Panc1 (cell line): ENCODE results near the gene NAPSA. TPM values are rescaled to one million over a fixed set of nuclear protein-coding genes. Genes with fewer than 3 reads are reported as not detected.

Experiments
- ATAC-seq: fragments of 200-7000 bp; cut with Tn5 transposase; 2 replicates; pipeline ENCODE4 v1.9.1; 2020; ENCODE audit warnings: mild to moderate bottlenecking, moderate library complexity
- BruUV-seq: library from RNA; stranded (reverse); fragments of 400-500 nt; replicated peaks from 2 replicates; lab custom pipeline; 2021; lab: Mats Ljungman, UMichigan
- CTCF ChIA-PET: fragments of 300-600 bp; sonication (Branson Sonifier 250); formaldehyde crosslinking; loops from one replicate; lab custom pipeline; 2022; ENCODE audit warnings: antibody characterized with exemption; lab: Charles Lee
- POLR2A ChIA-PET: fragments of 300-600 bp; sonication (Branson Sonifier 250); formaldehyde crosslinking; loops from one replicate; lab custom pipeline; 2022; ENCODE audit warnings: antibody characterized with exemption; lab: Charles Lee
- DNase-seq: peaks from one replicate; pipeline ENCODE4 v3.0.0-alpha.2; 2010; ENCODE audit warnings: low read depth, low spot score
- H3K27ac ChIP-seq: 2 replicates; pipeline ENCODE4 v1.5.1; 2011; ENCODE audit warnings: mild to moderate bottlenecking, low read length, inconsistent platforms
- H3K27me3 ChIP-seq: fragments of 200-500 bp; sonication (Bioruptor generic); 2 replicates; pipeline ENCODE4 v1.6.0; 2014; ENCODE audit warnings: low read length, inconsistent platforms; ENCODE audit not compliant: control insufficient read depth, insufficient read depth
- H3K36me3 ChIP-seq: fragments of 200-500 bp; sonication (Bioruptor generic); 2 replicates; pipeline ENCODE4 v1.5.1; 2014; ENCODE audit warnings: inconsistent platforms, mild to moderate bottlenecking, low read length, moderate library complexity; ENCODE audit not compliant: control insufficient read depth, insufficient read depth
- H3K4me1 ChIP-seq: 2 replicates; pipeline ENCODE4 v1.5.1; 2011; ENCODE audit warnings: inconsistent platforms, mild to moderate bottlenecking, low read length, moderate library complexity; ENCODE audit not compliant: control insufficient read depth, insufficient read depth
- H3K4me3 ChIP-seq, 2 experiments: 2 replicates each; pipeline ENCODE4 v1.5.1; 2011 to 2012; ENCODE audit warnings: low read depth in 2 of 2, low read length in 2 of 2, mild to moderate bottlenecking in 2 of 2, inconsistent platforms in 1 of 2, moderate library complexity in 1 of 2
- H3K9me3 ChIP-seq: fragments of 200-500 bp; sonication (Bioruptor generic); 2 replicates; pipeline ENCODE4 v1.5.1; 2014; ENCODE audit warnings: low read depth, mild to moderate bottlenecking, inconsistent platforms, low read length, moderate library complexity; ENCODE audit not compliant: control insufficient read depth, insufficient read depth
- CTCF ChIP-seq: fragments of 450-650 bp; IDR thresholded peaks from 2 replicates; pipeline ENCODE4 v1.5.1; 2017; ENCODE audit warnings: mild to moderate bottlenecking
- POLR2AphosphoS5 ChIP-seq: IDR thresholded peaks from 2 replicates; pipeline ENCODE4 v1.6.1; 2012; ENCODE audit warnings: mild to moderate bottlenecking, low read depth, low read length, moderate library complexity
- SIN3A ChIP-seq: IDR thresholded peaks from 2 replicates; pipeline ENCODE4 v1.6.1; 2012; ENCODE audit warnings: low read depth, mild to moderate bottlenecking, low read length, moderate library complexity, borderline replicate concordance; ENCODE audit not compliant: insufficient read depth
- TCF7L2 ChIP-seq: IDR thresholded peaks from 2 replicates; pipeline ENCODE4 v1.6.1; 2011; ENCODE audit warnings: mild to moderate bottlenecking, low read depth, low read length, inconsistent platforms
- in situ Hi-C: cut with HindIII; loops from 2 replicates; pipeline ENCODE4 v1.10.0; 2016; ENCODE audit warnings: low sequenced_read_pairs, low pct_unique_long_range_greater_than_20kb
- intact Hi-C: fragments of 100-400 bp; cut with micrococcal nuclease; formaldehyde crosslinking; loops from one replicate; pipeline ENCODE4 v1.10.0; 2022; ENCODE audit not compliant: unreplicated experiment
- total RNA-seq: library from RNA; stranded (reverse); gene quantifications from one replicate; pipeline ENCODE4 v1.2.1, GENCODE V29; 2021; ENCODE audit not compliant: unreplicated experiment
- TF ChIP-seq, protein P1 (sequence below), 2 experiments: IDR thresholded peaks; 2 replicates each; pipeline ENCODE4 v1.6.1; 2011 to 2012; ENCODE audit warnings: low read depth in 2 of 2, control low read depth in 1 of 2, low read length in 1 of 2, mild to moderate bottlenecking in 1 of 2, moderate library complexity in 1 of 2; ENCODE audit not compliant: insufficient read depth in 1 of 2

The NAPSA gene
- total RNA-seq, 1 experiment from 2014 or later, result 2.5 TPM

DNA sequence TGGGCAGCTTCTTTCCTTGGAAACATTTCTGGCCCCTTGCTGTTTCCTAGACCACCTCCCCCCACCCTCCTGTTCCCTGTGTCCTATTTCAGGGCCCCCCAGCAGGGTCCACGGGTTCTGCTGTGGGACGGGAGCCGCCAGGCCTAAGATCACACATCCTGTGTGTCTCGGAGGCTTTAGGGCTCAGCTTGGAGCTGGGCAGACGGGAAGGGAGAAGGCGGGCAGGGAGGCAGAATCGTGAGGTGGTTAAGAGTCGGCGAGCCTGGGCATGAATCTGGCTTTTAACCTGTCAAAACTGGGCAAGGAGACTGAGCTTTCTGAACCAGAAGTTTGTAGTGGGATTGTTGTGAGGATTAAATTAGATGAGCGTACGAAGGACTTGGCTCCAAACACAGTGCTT lies 41.1 kb downstream of the NAPSA start:
- Histone ChIP-seq H3K27me3 (no peaks in the 10 kb centered on the region), H3K4me3 (no peak overlapping the region), H3K27ac (no peak overlapping the region), H3K36me3 (no peaks in the 10 kb centered on the region), H3K4me1 (peaks cover 3% of the 10 kb centered on the region), H3K9me3 (no peaks in the 10 kb centered on the region)
- ATAC-seq (no peak), DNase-seq (no peak)
- ChIA-PET POLR2A (interaction anchor here (0.7 kb wide), 1 partner anchor 58 kb away, joined by 3 read pairs; no protein-coding TSS in a partner anchor), CTCF (no interaction called here)
- in situ Hi-C loops (no loop called here), intact Hi-C loops (no loop called here)
- no peak for TF ChIP-seq POLR2AphosphoS5
- no peak for TF ChIP-seq CTCF
- TF ChIP-seq, protein P1, sequence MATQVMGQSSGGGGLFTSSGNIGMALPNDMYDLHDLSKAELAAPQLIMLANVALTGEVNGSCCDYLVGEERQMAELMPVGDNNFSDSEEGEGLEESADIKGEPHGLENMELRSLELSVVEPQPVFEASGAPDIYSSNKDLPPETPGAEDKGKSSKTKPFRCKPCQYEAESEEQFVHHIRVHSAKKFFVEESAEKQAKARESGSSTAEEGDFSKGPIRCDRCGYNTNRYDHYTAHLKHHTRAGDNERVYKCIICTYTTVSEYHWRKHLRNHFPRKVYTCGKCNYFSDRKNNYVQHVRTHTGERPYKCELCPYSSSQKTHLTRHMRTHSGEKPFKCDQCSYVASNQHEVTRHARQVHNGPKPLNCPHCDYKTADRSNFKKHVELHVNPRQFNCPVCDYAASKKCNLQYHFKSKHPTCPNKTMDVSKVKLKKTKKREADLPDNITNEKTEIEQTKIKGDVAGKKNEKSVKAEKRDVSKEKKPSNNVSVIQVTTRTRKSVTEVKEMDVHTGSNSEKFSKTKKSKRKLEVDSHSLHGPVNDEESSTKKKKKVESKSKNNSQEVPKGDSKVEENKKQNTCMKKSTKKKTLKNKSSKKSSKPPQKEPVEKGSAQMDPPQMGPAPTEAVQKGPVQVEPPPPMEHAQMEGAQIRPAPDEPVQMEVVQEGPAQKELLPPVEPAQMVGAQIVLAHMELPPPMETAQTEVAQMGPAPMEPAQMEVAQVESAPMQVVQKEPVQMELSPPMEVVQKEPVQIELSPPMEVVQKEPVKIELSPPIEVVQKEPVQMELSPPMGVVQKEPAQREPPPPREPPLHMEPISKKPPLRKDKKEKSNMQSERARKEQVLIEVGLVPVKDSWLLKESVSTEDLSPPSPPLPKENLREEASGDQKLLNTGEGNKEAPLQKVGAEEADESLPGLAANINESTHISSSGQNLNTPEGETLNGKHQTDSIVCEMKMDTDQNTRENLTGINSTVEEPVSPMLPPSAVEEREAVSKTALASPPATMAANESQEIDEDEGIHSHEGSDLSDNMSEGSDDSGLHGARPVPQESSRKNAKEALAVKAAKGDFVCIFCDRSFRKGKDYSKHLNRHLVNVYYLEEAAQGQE (IDR thresholded peaks at IDR 0.05; ENCODE audit: insufficient read depth in 1 of 2, low read depth in 2 of 2, low read length in 1 of 2), result no peak
- no TSS peak for BruUV-seq

GRCh38 chr19:50323782-50324133 lies 41.7 kb downstream of the NAPSA start:
- Histone ChIP-seq H3K4me3 (no peak overlapping the region), H3K27ac (no peak overlapping the region), H3K36me3 (no peaks in the 10 kb centered on the region), H3K9me3 (no peaks in the 10 kb centered on the region), H3K27me3 (no peaks in the 10 kb centered on the region), H3K4me1 (peaks cover 3% of the 10 kb centered on the region)
- ChIA-PET CTCF (no interaction called here), POLR2A (interaction anchor here (0.7 kb wide), 1 partner anchor 57 kb away, joined by 3 read pairs; no protein-coding TSS in a partner anchor)
- TF ChIP-seq SIN3A, result no peak
- no peak for TF ChIP-seq TCF7L2
- no peak for TF ChIP-seq POLR2AphosphoS5
- TF ChIP-seq, protein P1 (IDR thresholded peaks at IDR 0.05; ENCODE audit: insufficient read depth in 1 of 2, low read depth in 2 of 2, low read length in 1 of 2), result no peak
- no peak for TF ChIP-seq CTCF
- no peak for ATAC-seq
- intact Hi-C loops (no loop called here), in situ Hi-C loops (no loop called here)
- BruUV-seq, result no TSS peak
- no peak for DNase-seq
